Measurements from ENCODE around the gene PTGIS.
A peak's percentile ranks its signal among the peaks of the same experiment; 100 is the strongest.

The PTGIS gene

DNA sequence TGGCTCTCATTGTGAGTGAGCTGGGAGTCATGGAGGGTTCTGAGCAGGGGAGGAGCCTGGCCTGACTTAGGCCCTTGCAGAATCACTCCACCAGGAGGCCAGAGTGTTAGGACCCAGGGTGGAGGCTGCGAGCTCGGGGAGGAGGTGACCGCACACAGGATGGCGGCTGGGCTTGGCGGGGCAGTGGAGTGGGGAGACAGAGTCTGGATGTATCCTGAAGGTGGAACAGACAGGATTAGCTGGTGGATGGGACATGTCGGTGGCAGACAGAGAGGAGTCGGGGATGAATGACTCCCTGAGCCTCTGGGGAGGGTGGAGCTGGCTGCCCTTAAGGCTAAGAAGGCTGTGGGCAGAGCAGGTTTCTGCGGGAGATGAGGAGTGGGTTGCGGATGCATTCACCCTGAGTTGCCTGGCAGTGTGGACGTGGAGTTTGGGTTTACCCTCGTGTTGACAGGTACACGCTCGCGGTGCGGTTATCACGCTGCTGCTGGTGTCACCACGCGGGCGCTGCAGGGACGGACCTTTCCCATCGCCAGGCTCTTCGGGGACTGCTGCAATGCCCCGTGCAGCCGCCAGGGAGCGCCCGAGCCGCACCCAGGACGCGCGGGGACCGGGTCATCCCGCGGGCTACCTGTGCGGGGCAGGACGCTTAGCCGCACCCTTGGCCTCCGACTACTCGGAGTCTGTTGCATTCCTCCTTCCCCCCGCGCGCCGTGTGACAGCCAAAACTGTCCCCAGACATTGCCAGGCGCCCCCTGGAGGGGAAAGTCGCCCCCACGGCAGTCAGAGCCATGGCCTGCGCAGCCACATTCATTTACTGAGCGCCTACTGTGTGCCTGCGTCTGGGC lies 43.0 kb upstream of the PTGIS start:
- peak overlapping the region; percentile 48 to 58 for H3K4me3 ChIP-seq (ENCODE audit: low read depth in 1 of 2, low read length in 2 of 2)
- H3K9ac ChIP-seq (ENCODE audit: low read depth in 1 of 2, low read length in 2 of 2) = peak overlapping the region in 1 of 2 donors; percentile 12
- no peaks in the 10 kb centered on the region for H3K9me3 ChIP-seq (ENCODE audit: control insufficient read depth in 1 of 2, low read length in 2 of 2)
- H3K4me1 ChIP-seq (ENCODE audit: control insufficient read depth in 1 of 2, insufficient read depth in 2 of 2, low read length in 2 of 2) = peaks cover 18 to 24% of the 10 kb centered on the region in 2 donors
- H3K36me3 ChIP-seq (ENCODE audit: control insufficient read depth in 1 of 2, insufficient read depth in 2 of 2, low read length in 2 of 2) = no peaks in the 10 kb centered on the region
- no peak overlapping the region for H3K27ac ChIP-seq (ENCODE audit: low read depth, low read length)
- no peaks in the 10 kb centered on the region for H3K27me3 ChIP-seq (ENCODE audit: control insufficient read depth in 1 of 2, insufficient read depth in 2 of 2, low read length in 2 of 2)

DNA sequence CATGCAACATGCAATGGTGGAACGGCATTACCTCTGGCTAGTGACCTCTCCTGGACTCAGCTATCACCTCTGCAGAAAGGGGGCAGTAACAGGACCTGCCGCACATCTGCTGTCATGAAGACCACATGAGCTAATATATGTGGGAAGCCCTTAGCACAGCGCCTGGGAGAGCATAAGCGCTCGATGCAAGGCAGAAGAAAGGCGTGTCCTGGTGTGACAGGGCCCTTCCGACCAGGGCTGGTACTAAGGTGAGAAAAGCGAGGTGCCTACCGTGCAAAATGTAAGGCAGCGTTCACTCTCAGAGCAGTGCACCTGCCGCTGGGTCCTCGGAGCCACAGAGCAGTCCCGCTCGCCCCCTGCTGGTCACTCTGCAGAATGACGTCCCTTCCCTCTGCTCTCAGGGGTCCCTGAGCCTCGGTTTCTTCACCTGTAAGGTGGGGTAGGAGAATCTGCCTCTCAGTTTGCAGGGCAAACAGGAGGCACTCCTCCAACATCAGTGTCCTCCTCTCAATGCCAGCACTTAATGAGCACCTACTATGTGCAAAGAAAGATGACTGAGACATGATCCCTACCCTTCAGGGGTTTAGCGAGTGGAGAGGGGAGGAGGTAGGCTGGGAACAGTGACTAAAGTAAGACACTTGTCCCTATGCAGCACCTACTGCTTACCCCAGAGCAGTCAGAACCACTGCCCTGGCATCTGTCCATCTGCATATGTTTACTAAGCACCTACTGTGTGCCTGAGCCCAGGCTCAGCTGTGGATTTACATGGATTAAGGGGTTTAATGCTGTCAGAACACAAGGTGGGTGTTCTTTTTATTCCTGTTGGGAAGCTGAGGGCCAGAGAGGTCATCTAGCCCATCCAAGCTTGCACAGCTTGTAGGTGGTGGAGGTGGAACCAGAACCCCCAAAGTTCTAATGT lies 41.1 kb upstream of the PTGIS start:
- no peaks in the 10 kb centered on the region for H3K9me3 ChIP-seq (ENCODE audit: control insufficient read depth in 1 of 2, low read length in 2 of 2)
- H3K27ac ChIP-seq (ENCODE audit: low read depth, low read length) = no peak overlapping the region
- peak overlapping the region in 1 of 2 donors; percentile 57 for H3K4me3 ChIP-seq (ENCODE audit: low read depth in 1 of 2, low read length in 2 of 2)
- H3K9ac ChIP-seq (ENCODE audit: low read depth in 1 of 2, low read length in 2 of 2) = no peak overlapping the region
- no peaks in the 10 kb centered on the region for H3K27me3 ChIP-seq (ENCODE audit: control insufficient read depth in 1 of 2, insufficient read depth in 2 of 2, low read length in 2 of 2)
- H3K4me1 ChIP-seq (ENCODE audit: control insufficient read depth in 1 of 2, insufficient read depth in 2 of 2, low read length in 2 of 2) = peaks cover 15 to 18% of the 10 kb centered on the region in 2 donors
- H3K36me3 ChIP-seq (ENCODE audit: control insufficient read depth in 1 of 2, insufficient read depth in 2 of 2, low read length in 2 of 2) = no peaks in the 10 kb centered on the region

DNA sequence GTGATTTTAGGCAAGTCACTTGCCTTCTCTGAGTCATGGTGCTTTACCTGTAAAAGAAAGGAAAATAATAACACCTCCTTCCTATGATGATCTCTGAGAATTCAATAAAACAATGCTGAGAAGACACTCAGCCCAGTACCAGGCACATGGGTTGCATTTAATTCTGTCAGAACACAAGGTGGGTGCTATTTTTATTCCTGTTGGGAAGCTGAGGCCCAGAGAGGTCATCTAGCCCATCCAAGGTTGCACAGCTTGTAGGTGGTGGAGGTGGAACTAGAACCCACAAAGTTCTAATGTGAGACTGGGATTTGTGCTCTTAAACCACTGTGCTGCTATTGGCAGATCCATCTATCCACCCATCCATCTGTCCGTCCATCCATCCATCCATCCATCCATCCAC lies 39.6 kb upstream of the PTGIS start:
- no peak overlapping the region for H3K9ac ChIP-seq (ENCODE audit: low read depth in 1 of 2, low read length in 2 of 2)
- no peak overlapping the region for H3K4me3 ChIP-seq (ENCODE audit: low read depth in 1 of 2, low read length in 2 of 2)
- H3K36me3 ChIP-seq (ENCODE audit: control insufficient read depth in 1 of 2, insufficient read depth in 2 of 2, low read length in 2 of 2) = no peaks in the 10 kb centered on the region
- H3K4me1 ChIP-seq (ENCODE audit: control insufficient read depth in 1 of 2, insufficient read depth in 2 of 2, low read length in 2 of 2) = peaks cover 15 to 18% of the 10 kb centered on the region in 2 donors
- no peaks in the 10 kb centered on the region for H3K9me3 ChIP-seq (ENCODE audit: control insufficient read depth in 1 of 2, low read length in 2 of 2)
- no peaks in the 10 kb centered on the region for H3K27me3 ChIP-seq (ENCODE audit: control insufficient read depth in 1 of 2, insufficient read depth in 2 of 2, low read length in 2 of 2)
- no peak overlapping the region for H3K27ac ChIP-seq (ENCODE audit: low read depth, low read length)

DNA sequence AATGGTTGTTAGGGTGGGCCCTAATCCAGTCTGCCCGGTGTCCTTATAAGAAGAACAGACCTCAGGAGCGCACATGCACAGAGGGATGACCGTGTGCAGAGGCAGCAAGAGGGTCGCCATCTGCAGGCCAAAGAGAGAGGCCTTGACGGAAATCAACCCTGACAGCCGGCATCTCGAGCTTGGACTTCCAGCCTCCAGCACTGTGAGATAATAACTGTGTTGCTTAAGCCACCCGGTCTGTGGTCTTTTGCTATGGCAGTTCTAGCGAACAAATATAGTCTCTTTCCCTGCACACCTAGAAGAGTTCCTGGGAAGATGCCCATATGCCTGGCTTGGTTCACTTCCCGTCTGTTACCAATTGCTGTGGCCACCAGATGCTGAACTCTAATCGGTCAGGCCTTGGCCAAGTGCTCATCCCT lies 35.3 kb upstream of the PTGIS start:
- Histone ChIP-seq H3K4me1 (ENCODE audit: control insufficient read depth in 1 of 2, insufficient read depth in 2 of 2, low read length in 2 of 2) (no peaks in the 10 kb centered on the region), H3K27me3 (ENCODE audit: control insufficient read depth in 1 of 2, insufficient read depth in 2 of 2, low read length in 2 of 2) (no peaks in the 10 kb centered on the region), H3K27ac (ENCODE audit: low read depth, low read length) (no peak overlapping the region), H3K9me3 (ENCODE audit: control insufficient read depth in 1 of 2, low read length in 2 of 2) (peaks cover 0 to under 1% of the 10 kb centered on the region in 2 donors), H3K9ac (ENCODE audit: low read depth in 1 of 2, low read length in 2 of 2) (no peak overlapping the region), H3K4me3 (ENCODE audit: low read depth in 1 of 2, low read length in 2 of 2) (no peak overlapping the region), H3K36me3 (ENCODE audit: control insufficient read depth in 1 of 2, insufficient read depth in 2 of 2, low read length in 2 of 2) (no peaks in the 10 kb centered on the region)

DNA sequence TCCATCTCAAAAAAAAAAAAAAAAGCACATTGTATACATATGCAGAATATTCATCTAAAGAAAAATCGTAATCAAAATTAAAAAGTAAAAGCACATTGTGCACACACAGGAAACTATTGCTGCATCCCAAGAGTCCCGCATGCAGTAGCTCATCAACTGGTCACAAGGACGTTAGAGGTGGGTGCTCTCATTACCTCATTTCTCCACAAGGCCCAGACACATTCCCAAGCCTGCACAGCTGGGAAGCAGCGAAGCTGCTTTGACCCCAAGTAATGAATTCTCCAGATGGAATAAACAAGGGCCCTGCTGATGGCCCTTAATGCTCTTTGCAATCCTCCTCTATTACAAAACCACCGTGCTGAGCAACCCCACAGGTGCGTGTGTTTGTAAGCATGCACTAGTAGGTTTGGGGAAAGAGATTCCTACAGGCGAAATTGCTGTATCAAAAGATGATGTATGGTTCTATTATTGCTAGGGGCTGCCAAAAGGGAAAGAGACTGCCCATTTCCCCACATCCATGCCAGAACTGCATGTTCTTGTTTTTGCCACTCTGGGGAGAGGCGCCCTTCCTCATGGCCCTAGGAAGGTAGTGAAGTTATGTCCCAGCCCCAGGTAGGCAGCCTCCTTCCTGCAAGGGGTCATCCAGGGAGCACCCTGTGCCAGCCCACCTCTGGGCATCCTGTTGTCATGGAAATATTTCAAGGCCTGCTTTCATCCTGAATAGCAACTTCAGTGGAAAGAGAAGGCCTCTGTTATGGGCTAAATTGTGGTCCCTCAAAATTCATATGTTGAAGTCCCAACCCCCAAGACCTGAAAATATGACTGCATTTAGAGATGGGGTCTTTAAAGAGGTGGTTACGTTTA lies 34.6 kb upstream of the PTGIS start:
- H3K9me3 ChIP-seq (ENCODE audit: control insufficient read depth in 1 of 2, low read length in 2 of 2) = peaks cover 0 to 3% of the 10 kb centered on the region in 2 donors
- H3K4me3 ChIP-seq (ENCODE audit: low read depth in 1 of 2, low read length in 2 of 2) = no peak overlapping the region
- no peak overlapping the region for H3K9ac ChIP-seq (ENCODE audit: low read depth in 1 of 2, low read length in 2 of 2)
- no peaks in the 10 kb centered on the region for H3K4me1 ChIP-seq (ENCODE audit: control insufficient read depth in 1 of 2, insufficient read depth in 2 of 2, low read length in 2 of 2)
- H3K36me3 ChIP-seq (ENCODE audit: control insufficient read depth in 1 of 2, insufficient read depth in 2 of 2, low read length in 2 of 2) = no peaks in the 10 kb centered on the region
- H3K27me3 ChIP-seq (ENCODE audit: control insufficient read depth in 1 of 2, insufficient read depth in 2 of 2, low read length in 2 of 2) = no peaks in the 10 kb centered on the region
- H3K27ac ChIP-seq (ENCODE audit: low read depth, low read length) = no peak overlapping the region

DNA sequence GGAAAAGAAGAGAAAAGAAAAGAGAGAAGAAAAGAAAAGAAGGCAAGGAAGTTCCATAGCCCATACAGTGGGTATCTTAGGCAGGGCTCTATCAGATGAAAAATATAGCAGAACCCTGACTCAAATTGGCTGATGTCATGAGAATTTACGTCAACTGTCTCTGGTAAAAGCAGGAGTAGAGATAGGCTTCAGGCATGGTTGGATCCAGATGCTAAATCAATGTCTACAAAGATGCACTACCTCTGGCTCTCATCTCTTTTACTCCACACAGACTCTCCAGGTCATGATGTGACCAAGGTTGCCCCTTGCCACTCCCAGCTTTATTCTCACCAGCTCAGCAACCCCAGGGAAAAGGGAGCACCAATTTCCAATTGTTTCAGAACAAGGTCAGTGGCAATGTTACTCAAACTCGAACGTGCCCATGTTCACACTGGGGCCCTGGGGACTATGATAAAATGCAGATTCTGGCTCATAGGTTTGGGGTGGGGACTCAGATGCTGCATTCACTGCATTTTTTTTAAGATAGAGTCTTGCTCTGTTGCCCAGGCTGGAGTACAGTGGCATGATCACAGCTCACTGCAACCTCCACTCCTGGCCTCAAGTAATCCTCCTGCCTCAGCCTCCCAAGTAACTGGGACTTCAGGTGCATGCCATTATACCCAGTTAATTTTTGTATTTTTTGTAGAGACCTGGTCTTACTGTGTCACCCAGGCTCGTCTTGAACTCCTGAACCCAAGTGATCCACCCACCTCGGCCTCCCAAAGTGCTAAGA lies 33.4 kb upstream of the PTGIS start:
- no peak overlapping the region for H3K9ac ChIP-seq (ENCODE audit: low read depth in 1 of 2, low read length in 2 of 2)
- H3K27me3 ChIP-seq (ENCODE audit: control insufficient read depth in 1 of 2, insufficient read depth in 2 of 2, low read length in 2 of 2) = no peaks in the 10 kb centered on the region
- no peaks in the 10 kb centered on the region for H3K36me3 ChIP-seq (ENCODE audit: control insufficient read depth in 1 of 2, insufficient read depth in 2 of 2, low read length in 2 of 2)
- H3K4me3 ChIP-seq (ENCODE audit: low read depth in 1 of 2, low read length in 2 of 2) = no peak overlapping the region
- H3K9me3 ChIP-seq (ENCODE audit: control insufficient read depth in 1 of 2, low read length in 2 of 2) = peaks cover 0 to 3% of the 10 kb centered on the region in 2 donors
- no peaks in the 10 kb centered on the region for H3K4me1 ChIP-seq (ENCODE audit: control insufficient read depth in 1 of 2, insufficient read depth in 2 of 2, low read length in 2 of 2)
- no peak overlapping the region for H3K27ac ChIP-seq (ENCODE audit: low read depth, low read length)

DNA sequence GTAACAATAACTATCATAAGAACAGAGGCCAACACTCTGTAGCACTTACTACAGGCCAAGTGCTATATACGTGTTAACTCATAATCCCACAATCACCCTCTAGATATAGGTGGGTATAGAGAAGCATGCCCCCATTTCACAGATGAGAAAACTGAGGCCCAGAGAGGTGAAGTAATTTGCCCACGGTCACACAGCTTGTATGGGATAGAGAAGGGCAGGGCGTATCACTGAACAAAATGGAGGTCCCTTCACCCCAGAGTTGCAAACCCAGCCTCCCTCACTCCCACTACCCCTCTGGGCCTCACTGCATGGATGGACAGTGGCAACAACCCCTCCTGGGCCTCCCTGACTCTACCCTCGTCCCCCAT lies 31.8 kb upstream of the PTGIS start:
- Histone ChIP-seq H3K4me1 (ENCODE audit: control insufficient read depth in 1 of 2, insufficient read depth in 2 of 2, low read length in 2 of 2) (peaks cover 0 to 2% of the 10 kb centered on the region in 2 donors), H3K27ac (ENCODE audit: low read depth, low read length) (no peak overlapping the region), H3K27me3 (ENCODE audit: control insufficient read depth in 1 of 2, insufficient read depth in 2 of 2, low read length in 2 of 2) (peaks cover 0 to under 1% of the 10 kb centered on the region in 2 donors), H3K9ac (ENCODE audit: low read depth in 1 of 2, low read length in 2 of 2) (no peak overlapping the region), H3K9me3 (ENCODE audit: control insufficient read depth in 1 of 2, low read length in 2 of 2) (peaks cover 0 to 3% of the 10 kb centered on the region in 2 donors), H3K4me3 (ENCODE audit: low read depth in 1 of 2, low read length in 2 of 2) (no peak overlapping the region), H3K36me3 (ENCODE audit: control insufficient read depth in 1 of 2, insufficient read depth in 2 of 2, low read length in 2 of 2) (no peaks in the 10 kb centered on the region)

DNA sequence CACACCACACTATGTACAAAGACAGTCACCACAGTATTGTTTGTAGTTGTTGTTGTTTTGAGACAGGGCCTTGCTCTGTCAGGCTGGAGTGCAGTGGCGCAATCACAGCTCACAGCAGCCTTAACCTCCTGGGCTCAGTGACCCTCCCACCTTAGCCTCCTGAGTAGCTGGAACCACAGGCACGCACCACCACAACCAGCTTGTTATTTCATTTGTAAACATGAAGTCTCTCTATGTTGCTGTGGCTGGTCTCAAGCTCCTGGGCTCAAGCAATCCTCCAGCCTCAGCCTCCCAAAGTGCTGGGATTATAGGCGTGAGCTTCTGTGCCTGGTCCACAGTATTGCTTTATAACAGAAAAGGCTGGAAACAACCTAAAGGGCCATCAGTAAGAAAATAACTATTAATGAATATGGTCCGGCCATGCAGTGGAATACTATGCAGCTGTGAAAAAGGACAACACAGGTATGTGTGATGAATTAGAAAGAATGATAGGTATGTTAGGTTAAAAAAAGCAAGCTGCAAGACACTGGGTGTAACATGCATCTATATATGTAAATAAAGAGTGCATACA lies 30.0 kb upstream of the PTGIS start:
- Histone ChIP-seq H3K27me3 (ENCODE audit: control insufficient read depth in 1 of 2, insufficient read depth in 2 of 2, low read length in 2 of 2) (peaks cover 0 to 2% of the 10 kb centered on the region in 2 donors), H3K27ac (ENCODE audit: low read depth, low read length) (no peak overlapping the region), H3K36me3 (ENCODE audit: control insufficient read depth in 1 of 2, insufficient read depth in 2 of 2, low read length in 2 of 2) (no peaks in the 10 kb centered on the region), H3K4me3 (ENCODE audit: low read depth in 1 of 2, low read length in 2 of 2) (no peak overlapping the region), H3K4me1 (ENCODE audit: control insufficient read depth in 1 of 2, insufficient read depth in 2 of 2, low read length in 2 of 2) (peaks cover 6 to 12% of the 10 kb centered on the region in 2 donors), H3K9me3 (ENCODE audit: control insufficient read depth in 1 of 2, low read length in 2 of 2) (peaks cover 0 to 3% of the 10 kb centered on the region in 2 donors), H3K9ac (ENCODE audit: low read depth in 1 of 2, low read length in 2 of 2) (no peak overlapping the region)
